H1 (cell line): ENCODE results near the gene ZNF81. TPM values are rescaled to one million over a fixed set of nuclear protein-coding genes. Genes with fewer than 3 reads are reported as not detected.

ENCODE experiments used
- CTCF ChIA-PET: fragments of 300-600 bp; sonication (Branson Sonifier 250); formaldehyde crosslinking; loops from one replicate; lab custom pipeline; 2021; ENCODE audit not compliant: partially characterized antibody; lab: Charles Lee
- POLR2A ChIA-PET: fragments of 300-600 bp; sonication (Branson Sonifier 250); formaldehyde crosslinking; loops from one replicate; lab custom pipeline; 2021; ENCODE audit warnings: inconsistent platforms; ENCODE audit not compliant: partially characterized antibody; lab: Charles Lee
- DNase-seq, 2 experiments: peaks; one replicate each; pipeline versions ENCODE4 v3.0.0 to v3.0.0-alpha.2; 2010 to 2022; ENCODE audit warnings: low spot score in 2 of 2, low read depth in 1 of 2, mixed read lengths in 1 of 2
- FAIRE-seq: peaks from 2 replicates; lab custom pipeline; 2011; peaks lifted over from hg19 to GRCh38; lab: Jason Lieb, UNC
- H2AFZ ChIP-seq: 2 replicates; pipeline ENCODE4 v1.8.1; 2012; ENCODE audit warnings: low read length, inconsistent platforms
- H2AK5ac ChIP-seq: 2 replicates; pipeline ENCODE4 v1.6.1; 2013; ENCODE audit warnings: low read depth, low read length
- H2BK120ac ChIP-seq: replicated peaks from 2 replicates; pipeline ENCODE3; 2013; ENCODE audit warnings: low read depth, low read length, inconsistent platforms
- H2BK12ac ChIP-seq: 2 replicates; pipeline ENCODE4 v1.6.1; 2013; ENCODE audit warnings: low read depth, low read length
- H2BK15ac ChIP-seq: 2 replicates; pipeline ENCODE4 v1.6.1; 2013; ENCODE audit warnings: low read length
- H2BK20ac ChIP-seq: 2 replicates; pipeline ENCODE4 v1.6.1; 2013; ENCODE audit warnings: low read length
- H2BK5ac ChIP-seq: 2 replicates; pipeline ENCODE4 v1.6.1; 2013; ENCODE audit warnings: low read depth, low read length
- H3K14ac ChIP-seq: 2 replicates; pipeline ENCODE4 v1.6.1; 2013; ENCODE audit warnings: inconsistent platforms; ENCODE audit not compliant: insufficient read length
- H3K18ac ChIP-seq: 2 replicates; pipeline ENCODE4 v1.6.1; 2013; ENCODE audit warnings: low read length; ENCODE audit errors: extremely low read depth
- H3K23ac ChIP-seq: 2 replicates; pipeline ENCODE4 v1.6.1; 2013; ENCODE audit warnings: inconsistent platforms; ENCODE audit not compliant: insufficient read length
- H3K23me2 ChIP-seq: 2 replicates; pipeline ENCODE4 v1.6.1; 2013; ENCODE audit warnings: low read depth, low read length
- H3K27ac ChIP-seq: 2 replicates; pipeline ENCODE4 v1.6.1; 2011; ENCODE audit warnings: low read depth, low read length, inconsistent platforms
- H3K27me3 ChIP-seq, 4 experiments: replicated peaks in 1 of 4; 1 replicate in 1 of 4; 2 replicates in 3 of 4; pipeline versions ENCODE4 v1.6.1 to v1.8.1; 2011 to 2013; ENCODE audit warnings: low read length in 3 of 4, mild to moderate bottlenecking in 3 of 4, inconsistent platforms in 2 of 4, mixed read lengths in 2 of 4, moderate library complexity in 1 of 4; ENCODE audit not compliant: control insufficient read depth in 3 of 4, insufficient read depth in 3 of 4; ENCODE audit errors: extremely low read depth in 1 of 4
- H3K36me3 ChIP-seq, 4 experiments: 2 replicates each; pipeline versions ENCODE4 v1.6.1 to v1.8.1; 2011 to 2013; ENCODE audit warnings: mild to moderate bottlenecking in 4 of 4, low read length in 3 of 4, moderate library complexity in 2 of 4, control low read depth in 1 of 4, inconsistent platforms in 1 of 4; ENCODE audit not compliant: insufficient read depth in 4 of 4, control insufficient read depth in 2 of 4
- H3K4ac ChIP-seq: replicated peaks from 2 replicates; pipeline ENCODE3; 2013; ENCODE audit warnings: low read length, low read depth, mixed read lengths, inconsistent platforms; ENCODE audit not compliant: insufficient read length
- H3K4me1 ChIP-seq, 4 experiments: replicated peaks in 1 of 4; 1 replicate in 1 of 4; 2 replicates in 3 of 4; pipeline versions ENCODE4 v1.6.1 to v1.8.1; 2011 to 2013; ENCODE audit warnings: low read length in 3 of 4, inconsistent platforms in 2 of 4, mixed read lengths in 1 of 4; ENCODE audit not compliant: insufficient read depth in 4 of 4, control insufficient read depth in 3 of 4
- H3K4me2 ChIP-seq, 2 experiments: 2 replicates each; pipeline versions ENCODE4 v1.6.1 to v1.8.1; 2011 to 2013; ENCODE audit warnings: low read depth in 2 of 2, low read length in 2 of 2, control low read depth in 1 of 2, inconsistent platforms in 1 of 2, mild to moderate bottlenecking in 1 of 2; ENCODE audit not compliant: insufficient read depth in 1 of 2
- H3K4me3 ChIP-seq, 4 experiments: fragments of 200-600, 300-600 bp in 1 of 4; sonication (generic), shearing (Covaris generic), sonication (Bioruptor Twin) in 1 of 4; 2 replicates each; pipeline versions ENCODE4 v1.5.1 to v1.8.1; 2011 to 2016; ENCODE audit warnings: low read length in 4 of 4, low read depth in 3 of 4, control low read depth in 2 of 4, inconsistent platforms in 2 of 4, mild to moderate bottlenecking in 2 of 4, mixed read lengths in 1 of 4, moderate library complexity in 1 of 4; ENCODE audit not compliant: insufficient read depth in 2 of 4; ENCODE audit errors: extremely low read depth in 1 of 4
- H3K56ac ChIP-seq: replicated peaks from 2 replicates; pipeline ENCODE3; 2013; ENCODE audit warnings: low read depth, mild to moderate bottlenecking, mixed read lengths, low read length, inconsistent platforms; ENCODE audit not compliant: insufficient read length
- H3K79me1 ChIP-seq: 2 replicates; pipeline ENCODE4 v1.6.1; 2013; ENCODE audit warnings: low read depth, low read length, control low read depth
- H3K79me2 ChIP-seq, 2 experiments: 2 replicates each; pipeline versions ENCODE4 v1.6.1 to v1.8.1; 2012 to 2013; ENCODE audit warnings: low read length in 2 of 2, mild to moderate bottlenecking in 2 of 2, inconsistent platforms in 1 of 2; ENCODE audit not compliant: insufficient read depth in 2 of 2, control insufficient read depth in 1 of 2
- H3K9ac ChIP-seq, 4 experiments: replicated peaks in 1 of 4; 1 replicate in 1 of 4; 2 replicates in 3 of 4; pipeline versions ENCODE4 v1.6.1 to v1.8.1; 2011 to 2013; ENCODE audit warnings: low read depth in 3 of 4, low read length in 3 of 4, control low read depth in 2 of 4, mild to moderate bottlenecking in 2 of 4, moderate library complexity in 2 of 4, inconsistent platforms in 1 of 4; ENCODE audit errors: extremely low read depth in 1 of 4
- H3K9me3 ChIP-seq, 2 experiments: 2 replicates each; pipeline versions ENCODE4 v1.6.1 to v1.8.1; 2012 to 2013; ENCODE audit warnings: mild to moderate bottlenecking in 2 of 2, moderate library complexity in 2 of 2, control low read depth in 1 of 2, inconsistent platforms in 1 of 2, low read depth in 1 of 2, low read length in 1 of 2, mixed read lengths in 1 of 2; ENCODE audit not compliant: insufficient read depth in 2 of 2
- H4K20me1 ChIP-seq, 2 experiments: replicated peaks in 1 of 2; 2 replicates each; pipeline versions ENCODE3 to v1.8.1; 2011 to 2013; ENCODE audit warnings: inconsistent platforms in 2 of 2, low read length in 2 of 2, mild to moderate bottlenecking in 1 of 2; ENCODE audit not compliant: insufficient read depth in 2 of 2, control insufficient read depth in 1 of 2
- H4K5ac ChIP-seq: 2 replicates; pipeline ENCODE4 v1.6.1; 2013; ENCODE audit warnings: low read length, low read depth, mixed read lengths, inconsistent platforms; ENCODE audit not compliant: insufficient read length
- H4K8ac ChIP-seq: 2 replicates; pipeline ENCODE4 v1.8.0; 2013; ENCODE audit warnings: mild to moderate bottlenecking, moderate library complexity, low read length, inconsistent platforms; ENCODE audit not compliant: insufficient read depth; ENCODE audit errors: extremely low read depth
- H4K91ac ChIP-seq: replicated peaks from 2 replicates; pipeline ENCODE3; 2013; ENCODE audit warnings: low read length, mixed read lengths, inconsistent platforms; ENCODE audit not compliant: insufficient read length
- E2F6 ChIP-seq: IDR thresholded peaks from 2 replicates; pipeline ENCODE4 v1.6.1; 2012; ENCODE audit warnings: inconsistent platforms
- WGBS, 2 experiments: shearing (Covaris generic) in 1 of 2; methylation state at CpG; one replicate each; pipeline versions ENCODE4 v1.1.6 to v1.1.7; 2013 to 2015; ENCODE audit warnings: low lambda C conversion rate in 2 of 2, mixed read lengths in 2 of 2, inconsistent platforms in 1 of 2, low coverage in 1 of 2, missing lambda C conversion rate in 1 of 2; ENCODE audit not compliant: insufficient replicate concordance in 2 of 2, insufficient coverage in 1 of 2, insufficient read length in 1 of 2; ENCODE audit errors: extremely low coverage in 1 of 2, missing lambda C conversion rate in 1 of 2; 5-methylcytosine and 5-hydroxymethylcytosine counted together
- polyA plus RNA-seq, 7 experiments: library from polyadenylated mRNA; depleted of rRNA in 3 of 7; stranded (reverse) in 5 of 7; unstranded in 2 of 7; fragments of >200 nt in 5 of 7; fragments of 200-250 nt in 2 of 7; gene quantifications; 1 replicate in 5 of 7; 2 replicates in 1 of 7; 4 replicates in 1 of 7; pipeline versions ENCODE4 v1.2.1 to v1.2.3, GENCODE V29; 2011 to 2013; ENCODE audit warnings: missing spikeins in 2 of 7, mixed read lengths in 2 of 7
- total RNA-seq: library from RNA; stranded (reverse); fragmentation: NEBNext Ultra II Directional; extraction: Animal tissue kit (Norgen Biotek cat#: 25700); gene quantifications from 2 replicates; pipeline ENCODE4 v1.2.1, GENCODE V29; 2021

Gene ZNF81
- total and polyA plus RNA-seq, 2 of the 8 experiments (the other 6 are each of a cell fraction or from before 2014, with no cell fraction given), result 3.4 to 10.0 TPM

GRCh38 chrX:47940448-47940847 lies 103.7 kb downstream of the ZNF81 start:
- Histone ChIP-seq H2BK15ac (no peak overlapping the region), H3K36me3 (no peaks in the 10 kb centered on the region), H2BK120ac (no peak overlapping the region), H3K4me3 (no peak overlapping the region), H2AK5ac (no peak overlapping the region), H3K4me1 (no peaks in the 10 kb centered on the region), H3K9ac (no peak overlapping the region), H2BK12ac (no peak overlapping the region), H3K56ac (no peak overlapping the region), H3K27me3 (no peaks in the 10 kb centered on the region), H4K20me1 (no peaks in the 10 kb centered on the region), H3K23me2 (no peaks in the 10 kb centered on the region), H4K8ac (no peak overlapping the region), H3K14ac (no peak overlapping the region), H3K4me2 (no peak overlapping the region), H3K4ac (no peak overlapping the region), H3K23ac (no peak overlapping the region), H3K79me2 (no peaks in the 10 kb centered on the region), H3K18ac (no peak overlapping the region), H2BK20ac (no peak overlapping the region), H2BK5ac (no peak overlapping the region), H4K91ac (no peak overlapping the region), H3K9me3 (no peaks in the 10 kb centered on the region), H2AFZ (no peak overlapping the region), H3K79me1 (no peaks in the 10 kb centered on the region), H4K5ac (no peak overlapping the region), H3K27ac (no peak overlapping the region)
- TF ChIP-seq E2F6, result no peak
- DNase-seq, result no peak
- ChIA-PET POLR2A (no interaction called here), CTCF (no interaction called here)
- FAIRE-seq, result no peak
- WGBS, 2 experiments, result 93% methylated on average over 1 of the region's 4 CpGs; no CpG with 5 or more reads in 1 of the 2 experiments
